Ectodermal cell (in vitro differentiated cells): Measurements from ENCODE around the gene TGFBR3.

Source experiments
- H3K27ac ChIP-seq: 2 replicates; pipeline ENCODE4 v1.7.0; 2013; ENCODE audit warnings: mild to moderate bottlenecking, low read depth, low read length; ENCODE audit not compliant: insufficient read depth, poor library complexity, severe bottlenecking
- H3K27me3 ChIP-seq: 2 replicates; pipeline ENCODE4 v1.7.0; 2013; ENCODE audit warnings: mild to moderate bottlenecking, low read length; ENCODE audit not compliant: insufficient read depth, control insufficient read depth, poor library complexity, severe bottlenecking
- H3K36me3 ChIP-seq: one replicate; pipeline ENCODE4 v1.7.0; 2013; ENCODE audit warnings: low read length; ENCODE audit not compliant: control insufficient read depth, insufficient read depth
- H3K4me1 ChIP-seq: one replicate; pipeline ENCODE4 v1.7.0; 2013; ENCODE audit warnings: low read length; ENCODE audit not compliant: control insufficient read depth, insufficient read depth
- H3K4me3 ChIP-seq: 2 replicates; pipeline ENCODE4 v1.7.0; 2013; ENCODE audit warnings: low read depth, low read length, control low read depth; ENCODE audit not compliant: insufficient read depth
- H3K9me3 ChIP-seq: 2 replicates; pipeline ENCODE4 v1.7.0; 2013; ENCODE audit warnings: mild to moderate bottlenecking, low read length, moderate library complexity; ENCODE audit not compliant: control insufficient read depth
- WGBS, 2 experiments: methylation state at CpG; one replicate each; pipeline ENCODE4 v1.1.7; 2013; ENCODE audit warnings: missing lambda C conversion rate in 2 of 2; 5-methylcytosine and 5-hydroxymethylcytosine counted together

The TGFBR3 gene

GRCh38 chr1:91697416-91697815 lies 188.5 kb downstream of the TGFBR3 start:
- H3K9me3 ChIP-seq: no peaks in the 10 kb centered on the region
- H3K4me1 ChIP-seq: peaks cover 3% of the 10 kb centered on the region
- H3K27ac ChIP-seq: no peak overlapping the region
- H3K36me3 ChIP-seq: no peaks in the 10 kb centered on the region
- WGBS, 2 experiments: 94 to 95% methylated on average over 2 of the region's 2 CpGs
- H3K27me3 ChIP-seq: no peaks in the 10 kb centered on the region
- H3K4me3 ChIP-seq: no peak overlapping the region

GRCh38 chr1:91696321-91696720 lies 189.6 kb downstream of the TGFBR3 start:
- WGBS, 2 experiments: 90 to 100% methylated on average over 1 to 2 of the region's 2 CpGs
- Histone ChIP-seq H3K27ac (no peak overlapping the region), H3K4me1 (peaks cover 3% of the 10 kb centered on the region)

GRCh38 chr1:91693557-91693956 lies 192.4 kb downstream of the TGFBR3 start:
- WGBS, 2 experiments: 92 to 98% methylated on average over 2 of the region's 2 CpGs
- Histone ChIP-seq H3K9me3 (no peaks in the 10 kb centered on the region), H3K27me3 (no peaks in the 10 kb centered on the region), H3K27ac (no peak overlapping the region), H3K4me3 (no peak overlapping the region), H3K36me3 (no peaks in the 10 kb centered on the region), H3K4me1 (peaks cover 9% of the 10 kb centered on the region)

More at GRCh38 chr1:91696321-91696720, 189.6 kb downstream of the TGFBR3 start:
- H3K27me3 ChIP-seq: no peaks in the 10 kb centered on the region
- no peaks in the 10 kb centered on the region for H3K36me3 ChIP-seq
- no peak overlapping the region for H3K4me3 ChIP-seq
- H3K9me3 ChIP-seq: no peaks in the 10 kb centered on the region

GRCh38 chr1:91691525-91691924 lies 194.4 kb downstream of the TGFBR3 start:
- H3K4me3 ChIP-seq: no peak overlapping the region
- WGBS, 2 experiments: 96 to 97% methylated on average over 4 of the region's 4 CpGs
- no peak overlapping the region for H3K27ac ChIP-seq
- H3K27me3 ChIP-seq: no peaks in the 10 kb centered on the region
- H3K36me3 ChIP-seq: no peaks in the 10 kb centered on the region
- no peaks in the 10 kb centered on the region for H3K9me3 ChIP-seq
- H3K4me1 ChIP-seq: peaks cover 5% of the 10 kb centered on the region

- Histone ChIP-seq H3K27me3 (no peaks in the 10 kb centered on the region), H3K27ac (no peak overlapping the region), H3K4me3 (no peak overlapping the region), H3K36me3 (no peaks in the 10 kb centered on the region), H3K4me1 (peaks cover 10% of the 10 kb centered on the region), H3K9me3 (no peaks in the 10 kb centered on the region)
- 92 to 94% methylated on average over 10 of the region's 11 CpGs for WGBS, 2 experiments
These were observed 196.1 kb downstream of the TGFBR3 start for GRCh38 chr1:91689641-91690481.

DNA sequence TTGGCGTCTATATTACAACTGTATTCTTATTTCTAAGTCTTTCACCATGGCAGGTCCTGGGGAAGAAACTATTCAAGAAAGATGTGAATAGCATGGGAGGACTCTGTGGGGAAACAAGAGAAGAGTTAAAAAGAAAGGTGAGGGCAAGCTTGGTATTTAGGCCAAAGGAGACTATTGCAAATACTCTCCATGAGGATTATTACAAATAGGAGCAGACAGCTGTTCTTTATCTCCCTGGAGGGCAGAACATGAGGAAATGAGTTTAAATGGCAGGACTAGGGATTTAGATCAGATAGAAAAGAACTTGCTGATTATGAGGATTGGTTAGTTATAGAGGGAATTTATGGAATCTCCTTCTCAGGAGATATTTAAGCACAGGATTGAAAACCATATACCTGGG lies 198.5 kb downstream of the TGFBR3 start:
- no peaks in the 10 kb centered on the region for H3K9me3 ChIP-seq
- peaks cover 22% of the 10 kb centered on the region for H3K4me1 ChIP-seq
- no peak overlapping the region for H3K27ac ChIP-seq

DNA sequence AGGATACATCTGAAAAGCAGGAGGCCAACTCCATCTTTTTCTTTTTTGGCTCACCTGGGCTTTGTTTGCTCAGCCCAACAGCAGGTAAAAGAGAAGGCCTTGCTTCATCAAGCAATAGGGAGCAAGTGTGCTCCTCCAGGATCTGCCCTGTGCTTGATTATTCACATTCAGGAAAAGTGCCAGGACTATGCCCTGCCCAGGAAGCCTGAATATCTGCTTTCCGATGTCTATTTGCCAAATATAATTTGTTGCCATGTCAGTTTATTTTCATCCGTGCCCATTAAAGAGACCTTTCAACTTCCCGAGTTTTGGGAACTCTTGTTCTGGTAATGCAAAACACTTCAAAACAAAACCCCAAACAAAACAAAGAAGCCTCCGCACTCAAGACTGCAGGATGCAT lies 200.0 kb downstream of the TGFBR3 start:
- peaks cover 22% of the 10 kb centered on the region for H3K4me1 ChIP-seq

More for the DNA sequence above, 198.5 kb downstream of the TGFBR3 start:
- WGBS, 2 experiments: 63% methylated on average over 1 of the region's 1 CpG; no CpG with 5 or more reads in 1 of the 2 experiments
- H3K36me3 ChIP-seq: no peaks in the 10 kb centered on the region
- no peaks in the 10 kb centered on the region for H3K27me3 ChIP-seq
- no peak overlapping the region for H3K4me3 ChIP-seq

DNA sequence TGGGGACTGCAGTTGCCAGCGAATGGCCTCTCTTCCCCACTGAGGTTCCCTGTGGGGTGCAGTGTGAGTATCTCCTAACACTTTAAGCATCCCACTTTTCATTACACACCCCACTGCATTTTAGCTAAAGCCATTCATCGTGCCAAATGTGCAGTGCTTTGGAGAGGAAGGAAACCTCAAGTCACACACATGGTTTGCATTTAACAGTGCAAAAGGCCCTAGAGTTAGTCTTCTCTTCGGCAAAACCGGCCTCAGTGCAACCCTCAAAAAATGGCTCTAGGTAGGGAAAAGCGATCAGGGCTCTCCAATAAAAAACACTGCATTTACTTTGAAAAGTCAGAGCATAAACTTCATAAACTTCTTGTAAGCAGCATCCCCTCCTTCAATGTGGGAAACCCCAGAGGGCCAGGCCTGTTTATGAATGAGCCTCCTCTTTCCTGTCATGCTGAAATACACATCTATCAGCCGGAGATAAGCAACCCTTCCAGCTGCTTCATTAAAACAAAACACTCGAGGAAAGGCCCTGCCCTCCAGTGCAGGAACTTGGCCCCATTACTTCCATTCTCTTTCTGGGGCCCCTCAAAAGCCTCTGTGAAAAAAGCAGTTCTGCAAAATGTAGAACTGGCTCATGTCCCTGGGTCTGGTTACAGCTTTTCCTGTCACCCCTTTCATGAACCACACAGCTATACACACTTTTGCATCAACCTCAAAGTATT lies 201.3 kb downstream of the TGFBR3 start:
- Histone ChIP-seq H3K36me3 (no peaks in the 10 kb centered on the region), H3K4me3 (no peak overlapping the region), H3K4me1 (peaks cover 26% of the 10 kb centered on the region), H3K27ac (no peak overlapping the region), H3K27me3 (no peaks in the 10 kb centered on the region), H3K9me3 (no peaks in the 10 kb centered on the region)
- 60 to 64% methylated on average over 7 of the region's 7 CpGs for WGBS, 2 experiments

More for the DNA sequence above, 200.0 kb downstream of the TGFBR3 start:
- WGBS, 2 experiments: 92% methylated on average over 4 of the region's 4 CpGs
- Histone ChIP-seq H3K36me3 (no peaks in the 10 kb centered on the region), H3K27me3 (no peaks in the 10 kb centered on the region), H3K9me3 (no peaks in the 10 kb centered on the region), H3K4me3 (no peak overlapping the region), H3K27ac (no peak overlapping the region)

DNA sequence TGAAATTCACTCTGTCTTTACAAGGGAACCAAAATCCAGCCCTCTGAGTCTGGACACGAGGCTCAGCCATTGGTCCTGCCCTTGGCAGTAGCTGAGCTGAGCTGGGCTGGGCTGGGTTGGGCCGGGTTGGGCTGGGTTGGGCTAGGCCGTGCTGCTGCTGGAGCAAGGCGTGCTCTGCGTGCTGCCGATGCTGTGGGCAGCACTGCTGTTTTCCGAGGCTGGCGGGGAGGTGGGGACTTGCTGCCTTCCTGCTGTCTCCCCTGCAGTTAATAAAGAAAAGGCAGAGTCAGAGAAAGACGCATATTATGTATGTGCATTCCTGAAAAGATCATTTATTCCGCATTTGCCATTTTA lies 202.4 kb downstream of the TGFBR3 start:
- no peaks in the 10 kb centered on the region for H3K27me3 ChIP-seq
- H3K27ac ChIP-seq: no peak overlapping the region
- 17 to 21% methylated on average over 10 of the region's 10 CpGs for WGBS, 2 experiments
- no peak overlapping the region for H3K4me3 ChIP-seq
- H3K36me3 ChIP-seq: no peaks in the 10 kb centered on the region
- no peaks in the 10 kb centered on the region for H3K9me3 ChIP-seq
- peaks cover 25% of the 10 kb centered on the region for H3K4me1 ChIP-seq

DNA sequence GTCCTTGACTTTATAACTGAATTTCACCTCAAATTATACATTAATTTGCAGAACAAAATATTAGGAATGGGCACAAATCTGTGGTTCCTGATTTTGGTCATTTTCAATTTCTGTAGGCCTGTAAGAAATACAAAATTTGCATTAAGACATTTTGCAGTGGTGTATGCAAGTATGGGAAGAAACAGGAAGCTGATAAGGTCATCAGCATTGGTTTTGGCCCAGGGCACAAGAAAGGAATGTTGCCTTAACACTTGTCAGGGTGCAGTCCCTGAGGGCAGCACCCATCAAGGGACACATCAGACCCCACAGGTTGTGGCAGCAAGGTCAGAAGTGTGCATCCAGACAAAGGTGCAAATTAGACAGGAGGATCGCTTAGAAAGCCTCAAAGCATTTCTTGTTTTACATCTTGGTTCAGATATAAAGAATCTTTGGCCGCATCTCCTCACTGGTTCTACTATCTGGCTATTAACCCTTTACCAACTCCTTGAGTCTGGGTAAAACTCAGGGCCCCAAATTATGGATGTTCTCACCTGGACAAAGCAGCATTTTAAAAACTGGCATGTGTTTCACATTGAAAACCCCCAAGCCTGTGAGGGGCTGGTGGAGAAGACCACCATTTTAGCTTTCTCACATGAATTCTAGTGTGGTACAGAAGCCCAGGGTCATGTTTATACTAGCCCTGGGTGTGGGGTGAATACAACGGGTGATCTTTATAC lies 202.9 kb downstream of the TGFBR3 start:
- 72 to 75% methylated on average over 3 of the region's 3 CpGs for WGBS, 2 experiments
- H3K36me3 ChIP-seq: no peaks in the 10 kb centered on the region
- H3K4me3 ChIP-seq: no peak overlapping the region
- no peaks in the 10 kb centered on the region for H3K9me3 ChIP-seq
- no peak overlapping the region for H3K27ac ChIP-seq
- no peaks in the 10 kb centered on the region for H3K27me3 ChIP-seq
- H3K4me1 ChIP-seq: peaks cover 25% of the 10 kb centered on the region
